DOHH2 (cell line): ENCODE measurements around the gene KAT2B.

Source experiments
- H3F3A ChIP-seq: fragments of 200-600 bp; sonication (generic), shearing (Covaris generic); 2 replicates; pipeline ENCODE4 v1.6.0; 2016; ENCODE audit warnings: antibody characterized with exemption, mild to moderate bottlenecking; ENCODE audit not compliant: control insufficient read depth, insufficient read depth
- H3K27ac ChIP-seq: fragments of 200-600 bp; sonication (generic); 2 replicates; pipeline ENCODE4 v1.5.1; 2014; ENCODE audit warnings: low read depth, mild to moderate bottlenecking, low read length, moderate library complexity
- H3K27me3 ChIP-seq: fragments of 200-600 bp; sonication (generic); 2 replicates; pipeline ENCODE4 v1.6.1; 2014; ENCODE audit warnings: mild to moderate bottlenecking, low read length, mixed read lengths; ENCODE audit not compliant: control insufficient read depth
- H3K36me3 ChIP-seq: fragments of 200-600 bp; sonication (generic); 2 replicates; pipeline ENCODE4 v1.6.1; 2014; ENCODE audit warnings: mild to moderate bottlenecking, low read length, moderate library complexity, mixed read lengths; ENCODE audit not compliant: control insufficient read depth
- H3K4me1 ChIP-seq: fragments of 200-600 bp; sonication (generic); 2 replicates; pipeline ENCODE4 v1.6.1; 2014; ENCODE audit warnings: mild to moderate bottlenecking, low read length, mixed read lengths; ENCODE audit not compliant: control insufficient read depth
- H3K4me2 ChIP-seq: fragments of 200-600 bp; sonication (generic); 2 replicates; pipeline ENCODE4 v1.6.0; 2014; ENCODE audit warnings: mild to moderate bottlenecking, low read length, moderate library complexity
- H3K4me3 ChIP-seq: fragments of 200-600 bp; sonication (generic); 2 replicates; pipeline ENCODE4 v1.5.1; 2014; ENCODE audit warnings: mild to moderate bottlenecking, low read length, mixed read lengths
- H3K79me2 ChIP-seq: fragments of 200-600 bp; sonication (generic); 2 replicates; pipeline ENCODE4 v1.6.1; 2014; ENCODE audit warnings: mild to moderate bottlenecking, low read length, mixed read lengths; ENCODE audit not compliant: control insufficient read depth
- H3K9me2 ChIP-seq: fragments of 200-600 bp; sonication (generic); replicated peaks from 2 replicates; pipeline ENCODE4 v1.6.1; 2014; ENCODE audit warnings: mild to moderate bottlenecking, low read length, mixed read lengths; ENCODE audit not compliant: control insufficient read depth
- H3K9me3 ChIP-seq: fragments of 200-600 bp; sonication (generic); 2 replicates; pipeline ENCODE4 v1.6.1; 2014; ENCODE audit warnings: antibody characterized with exemption, low read length, mixed read lengths; ENCODE audit not compliant: control insufficient read depth, insufficient read depth
- H4K20me1 ChIP-seq: fragments of 200-600 bp; sonication (generic); 2 replicates; pipeline ENCODE4 v1.6.0; 2014; ENCODE audit warnings: low read depth, mild to moderate bottlenecking, antibody characterized with exemption, low read length, moderate library complexity; ENCODE audit not compliant: control insufficient read depth, insufficient read depth
- EZH2phosphoT487 ChIP-seq: fragments of 200-600 bp; sonication (generic); IDR thresholded peaks from 2 replicates; pipeline ENCODE4 v1.6.1; 2017; ENCODE audit warnings: borderline replicate concordance, mild to moderate bottlenecking, antibody characterized with exemption, low read length, moderate library complexity, mixed read lengths
- TF ChIP-seq, protein P1 (sequence below): fragments of 200-600 bp; sonication (generic); IDR thresholded peaks from one replicate; pipeline ENCODE4 v1.5.1; 2014; ENCODE audit warnings: antibody characterized with exemption, mild to moderate bottlenecking, low read depth, low read length; ENCODE audit not compliant: poor library complexity, severe bottlenecking

Gene KAT2B

DNA sequence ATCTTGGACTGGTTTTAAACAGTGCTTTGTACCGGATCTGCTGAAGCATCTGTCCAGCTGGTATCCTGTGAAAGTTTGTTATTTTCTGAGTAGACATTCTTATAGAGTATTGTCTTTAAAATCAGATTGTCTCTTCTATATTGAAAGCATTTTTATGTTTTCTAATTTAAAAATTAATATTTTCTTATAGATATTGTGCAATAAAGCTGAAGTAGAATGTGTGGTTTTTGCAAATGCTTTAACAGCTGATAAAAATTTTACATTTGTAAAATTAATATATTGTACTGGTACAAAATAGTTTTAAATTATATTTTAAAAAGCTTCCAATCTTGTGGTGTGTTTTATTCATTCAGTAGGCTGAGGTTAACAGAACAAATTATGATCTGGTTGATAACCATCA, 113.8 kb downstream of the KAT2B start:
- H4K20me1 ChIP-seq: no peaks in the 10 kb centered on the region
- no peaks in the 10 kb centered on the region for H3K27me3 ChIP-seq
- TF ChIP-seq, protein P1, sequence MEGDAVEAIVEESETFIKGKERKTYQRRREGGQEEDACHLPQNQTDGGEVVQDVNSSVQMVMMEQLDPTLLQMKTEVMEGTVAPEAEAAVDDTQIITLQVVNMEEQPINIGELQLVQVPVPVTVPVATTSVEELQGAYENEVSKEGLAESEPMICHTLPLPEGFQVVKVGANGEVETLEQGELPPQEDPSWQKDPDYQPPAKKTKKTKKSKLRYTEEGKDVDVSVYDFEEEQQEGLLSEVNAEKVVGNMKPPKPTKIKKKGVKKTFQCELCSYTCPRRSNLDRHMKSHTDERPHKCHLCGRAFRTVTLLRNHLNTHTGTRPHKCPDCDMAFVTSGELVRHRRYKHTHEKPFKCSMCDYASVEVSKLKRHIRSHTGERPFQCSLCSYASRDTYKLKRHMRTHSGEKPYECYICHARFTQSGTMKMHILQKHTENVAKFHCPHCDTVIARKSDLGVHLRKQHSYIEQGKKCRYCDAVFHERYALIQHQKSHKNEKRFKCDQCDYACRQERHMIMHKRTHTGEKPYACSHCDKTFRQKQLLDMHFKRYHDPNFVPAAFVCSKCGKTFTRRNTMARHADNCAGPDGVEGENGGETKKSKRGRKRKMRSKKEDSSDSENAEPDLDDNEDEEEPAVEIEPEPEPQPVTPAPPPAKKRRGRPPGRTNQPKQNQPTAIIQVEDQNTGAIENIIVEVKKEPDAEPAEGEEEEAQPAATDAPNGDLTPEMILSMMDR: no peak
- no peak for TF ChIP-seq EZH2phosphoT487
- peaks cover 44% of the 10 kb centered on the region for H3K36me3 ChIP-seq
- H3K27ac ChIP-seq: no peak overlapping the region
- H3K4me3 ChIP-seq: no peak overlapping the region
- no peaks in the 10 kb centered on the region for H3K4me1 ChIP-seq
- no peaks in the 10 kb centered on the region for H3K9me3 ChIP-seq
- H3F3A ChIP-seq: no peaks in the 10 kb centered on the region
- no peaks in the 10 kb centered on the region for H3K79me2 ChIP-seq
- no peaks in the 10 kb centered on the region for H3K9me2 ChIP-seq
- no peak overlapping the region for H3K4me2 ChIP-seq

DNA sequence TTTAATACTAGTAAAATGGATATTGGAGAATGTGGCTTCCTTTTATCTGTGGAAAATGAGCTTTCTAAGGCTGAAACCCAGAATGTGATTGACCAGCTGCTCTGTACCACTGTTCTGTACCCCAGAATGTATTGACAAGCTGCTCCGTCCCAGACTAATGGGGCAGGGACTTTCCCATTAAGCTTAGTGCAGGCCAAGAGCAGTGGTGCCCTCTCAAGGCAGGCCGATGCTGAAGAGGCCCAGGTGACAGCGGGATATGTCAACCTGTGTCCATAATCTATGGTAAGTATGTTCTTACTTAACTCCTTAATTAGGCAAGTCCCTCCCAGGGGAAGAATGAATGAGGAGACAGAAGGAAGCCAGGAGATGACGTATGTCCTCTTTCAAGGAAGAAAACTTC, 114.7 kb downstream of the KAT2B start:
- Histone ChIP-seq H3K36me3 (peaks cover 51% of the 10 kb centered on the region), H3K9me2 (no peaks in the 10 kb centered on the region), H3K4me1 (peaks cover 3% of the 10 kb centered on the region), H3K79me2 (no peaks in the 10 kb centered on the region), H3K9me3 (no peaks in the 10 kb centered on the region), H3F3A (no peaks in the 10 kb centered on the region), H3K4me2 (no peak overlapping the region), H3K4me3 (no peak overlapping the region), H3K27me3 (no peaks in the 10 kb centered on the region), H3K27ac (no peak overlapping the region), H4K20me1 (no peaks in the 10 kb centered on the region)
- no peak for TF ChIP-seq EZH2phosphoT487
- TF ChIP-seq, protein P1: no peak

DNA sequence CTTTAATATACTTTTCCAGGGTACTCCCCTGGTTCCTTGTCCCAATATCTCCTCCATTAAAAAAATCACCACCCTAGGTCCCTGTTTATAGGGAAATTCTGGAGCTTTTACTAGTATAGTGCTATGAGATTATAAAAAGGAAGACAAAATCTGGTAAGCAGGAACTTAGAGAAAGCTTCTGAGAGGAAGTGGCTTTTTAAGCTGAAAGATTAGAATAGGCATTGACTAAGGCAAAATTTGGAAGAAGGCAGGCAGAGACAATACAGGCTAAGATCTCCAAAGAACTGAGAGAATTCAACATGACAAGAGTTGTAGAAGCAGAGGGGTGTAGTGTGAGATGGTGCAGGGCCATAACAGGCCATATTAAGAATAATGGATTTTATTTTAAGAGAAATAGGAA, 120.0 kb downstream of the KAT2B start:
- Histone ChIP-seq H3K4me2 (peak overlapping the region; percentile 59), H3K4me1 (peaks cover 27% of the 10 kb centered on the region), H3K27ac (peak overlapping the region; percentile 34), H3K4me3 (peak overlapping the region; percentile 17), H3K27me3 (no peaks in the 10 kb centered on the region), H4K20me1 (no peaks in the 10 kb centered on the region), H3K9me3 (no peaks in the 10 kb centered on the region), H3K79me2 (no peaks in the 10 kb centered on the region), H3F3A (no peaks in the 10 kb centered on the region), H3K36me3 (peaks cover 75% of the 10 kb centered on the region), H3K9me2 (no peaks in the 10 kb centered on the region)
- TF ChIP-seq, protein P1: no peak
- no peak for TF ChIP-seq EZH2phosphoT487

DNA sequence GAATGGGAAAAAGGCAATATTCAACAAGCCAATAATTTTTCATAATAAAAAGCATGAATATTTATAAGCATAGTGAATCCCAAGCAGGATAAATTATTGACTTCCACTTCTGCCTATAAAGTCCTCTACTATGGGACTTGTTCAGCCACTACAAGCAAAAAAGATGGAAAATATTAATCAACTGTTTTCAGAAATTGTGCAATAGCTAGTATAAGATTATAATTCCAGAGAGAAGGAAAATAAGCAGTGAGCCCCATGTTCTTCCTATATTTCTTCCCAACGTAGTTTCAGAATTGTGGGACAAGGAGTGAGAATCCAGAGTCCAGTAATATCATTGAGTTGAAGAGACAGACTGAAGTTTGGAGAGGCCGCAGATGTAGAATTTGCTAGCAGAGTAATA, 121.5 kb downstream of the KAT2B start:
- H3K27ac ChIP-seq: no peak overlapping the region
- no peaks in the 10 kb centered on the region for H3F3A ChIP-seq
- no peaks in the 10 kb centered on the region for H3K9me2 ChIP-seq
- H3K4me1 ChIP-seq: peaks cover 32% of the 10 kb centered on the region
- H3K9me3 ChIP-seq: no peaks in the 10 kb centered on the region
- peaks cover 78% of the 10 kb centered on the region for H3K36me3 ChIP-seq
- TF ChIP-seq, protein P1: no peak
- no peak for TF ChIP-seq EZH2phosphoT487
- H3K4me3 ChIP-seq: no peak overlapping the region
- H4K20me1 ChIP-seq: no peaks in the 10 kb centered on the region
- no peaks in the 10 kb centered on the region for H3K27me3 ChIP-seq
- H3K79me2 ChIP-seq: no peaks in the 10 kb centered on the region
- H3K4me2 ChIP-seq: no peak overlapping the region
